ENCODE results near the gene CDR2.

DNA sequence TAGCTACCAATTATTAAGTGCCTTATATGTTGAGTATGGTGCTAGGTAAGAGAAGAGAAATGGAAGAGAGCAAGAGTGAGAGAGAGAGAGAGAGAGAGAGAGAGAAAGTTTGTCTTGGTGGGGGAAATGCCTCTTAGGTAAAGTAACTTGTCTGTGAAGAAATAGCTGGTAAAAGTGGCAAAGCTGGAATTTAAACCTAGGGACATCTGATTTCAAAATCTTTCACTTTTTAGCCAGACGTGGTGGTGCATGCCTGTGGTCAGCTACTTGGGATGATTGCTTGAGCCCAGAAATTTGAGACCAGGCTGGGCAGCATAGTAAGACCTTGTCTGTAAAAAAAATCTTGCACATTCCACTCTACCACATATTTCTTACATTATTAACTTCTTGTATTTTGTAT lies 23.0 kb upstream of the CDR2 start:
- TF ChIP-seq, protein P1, sequence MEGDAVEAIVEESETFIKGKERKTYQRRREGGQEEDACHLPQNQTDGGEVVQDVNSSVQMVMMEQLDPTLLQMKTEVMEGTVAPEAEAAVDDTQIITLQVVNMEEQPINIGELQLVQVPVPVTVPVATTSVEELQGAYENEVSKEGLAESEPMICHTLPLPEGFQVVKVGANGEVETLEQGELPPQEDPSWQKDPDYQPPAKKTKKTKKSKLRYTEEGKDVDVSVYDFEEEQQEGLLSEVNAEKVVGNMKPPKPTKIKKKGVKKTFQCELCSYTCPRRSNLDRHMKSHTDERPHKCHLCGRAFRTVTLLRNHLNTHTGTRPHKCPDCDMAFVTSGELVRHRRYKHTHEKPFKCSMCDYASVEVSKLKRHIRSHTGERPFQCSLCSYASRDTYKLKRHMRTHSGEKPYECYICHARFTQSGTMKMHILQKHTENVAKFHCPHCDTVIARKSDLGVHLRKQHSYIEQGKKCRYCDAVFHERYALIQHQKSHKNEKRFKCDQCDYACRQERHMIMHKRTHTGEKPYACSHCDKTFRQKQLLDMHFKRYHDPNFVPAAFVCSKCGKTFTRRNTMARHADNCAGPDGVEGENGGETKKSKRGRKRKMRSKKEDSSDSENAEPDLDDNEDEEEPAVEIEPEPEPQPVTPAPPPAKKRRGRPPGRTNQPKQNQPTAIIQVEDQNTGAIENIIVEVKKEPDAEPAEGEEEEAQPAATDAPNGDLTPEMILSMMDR (IDR thresholded peaks at IDR 0.05): no peak
- no peak for TF ChIP-seq POLR2A (IDR thresholded peaks at IDR 0.05)

Measured in adrenal gland (tissue), 5 donors.